Muscle of leg (tissue), 11 donors: ENCODE data around the gene SLC2A2. TPM values are rescaled to one million over a fixed set of nuclear protein-coding genes. Genes with fewer than 3 reads are reported as not detected.
"Not testable (repeated sequence)": the region's sequence is repeated elsewhere in the genome, so short reads cannot be mapped to it uniquely, and the experiment has no call there.

Source experiments
- DNase-seq: peaks from one replicate; pipeline ENCODE4 v3.0.0; 2013
- H3K27ac ChIP-seq: one replicate; pipeline ENCODE4 v1.5.1; 2013; ENCODE audit warnings: mild to moderate bottlenecking, low read length, control low read depth
- H3K27me3 ChIP-seq: one replicate; pipeline ENCODE4 v1.6.1; 2013; ENCODE audit warnings: low read length; ENCODE audit not compliant: control insufficient read depth, insufficient read depth
- H3K36me3 ChIP-seq: one replicate; pipeline ENCODE4 v1.6.1; 2013; ENCODE audit warnings: low read length; ENCODE audit not compliant: control insufficient read depth, insufficient read depth
- H3K4me1 ChIP-seq: one replicate; pipeline ENCODE4 v1.6.1; 2013; ENCODE audit warnings: low read length; ENCODE audit not compliant: control insufficient read depth, insufficient read depth
- H3K4me3 ChIP-seq: one replicate; pipeline ENCODE4 v1.5.1; 2013; ENCODE audit warnings: low read length, control low read depth
- H3K9me3 ChIP-seq: replicated peaks from 2 replicates; pipeline ENCODE4 v1.6.1; 2013; ENCODE audit warnings: low read depth, low read length; ENCODE audit not compliant: control insufficient read depth
- WGBS: methylation state at CpG from one replicate; pipeline ENCODE4 v1.1.5; 2013; ENCODE audit warnings: missing lambda C conversion rate; ENCODE audit not compliant: insufficient coverage; 5-methylcytosine and 5-hydroxymethylcytosine counted together
- polyA plus RNA-seq, 8 donors: library from polyadenylated mRNA; unstranded; fragments of 120-200 nt; gene quantifications; one replicate each; pipeline versions ENCODE4 v1.2.1 to v1.2.3, GENCODE V29; 2013; ENCODE audit warnings: inconsistent platforms in 1 of 8, low replicate concordance in 1 of 8; ENCODE audit not compliant: insufficient read length in 8 of 8, insufficient read depth in 1 of 8
- total RNA-seq: library from RNA; stranded (reverse); fragments of 120-200 nt; gene quantifications from one replicate; pipeline ENCODE4 v1.2.4, GENCODE V29; 2013

SLC2A2 gene
- total and polyA plus RNA-seq, 9 donors, result under 0.01 to 10.6 (median 0.46) TPM; not detected in 3

GRCh38 chr3:170988378-170988777, 38.1 kb downstream of the SLC2A2 start:
- H3K9me3 ChIP-seq, result no peaks in the 10 kb centered on the region
- no peaks in the 10 kb centered on the region for H3K27me3 ChIP-seq
- H3K4me1 ChIP-seq, result no peaks in the 10 kb centered on the region
- no peak for DNase-seq
- 70% methylated on average over 1 of the region's 3 CpGs for WGBS
- no peaks in the 10 kb centered on the region for H3K36me3 ChIP-seq
- H3K27ac ChIP-seq, result no peak overlapping the region
- no peak overlapping the region for H3K4me3 ChIP-seq

DNA sequence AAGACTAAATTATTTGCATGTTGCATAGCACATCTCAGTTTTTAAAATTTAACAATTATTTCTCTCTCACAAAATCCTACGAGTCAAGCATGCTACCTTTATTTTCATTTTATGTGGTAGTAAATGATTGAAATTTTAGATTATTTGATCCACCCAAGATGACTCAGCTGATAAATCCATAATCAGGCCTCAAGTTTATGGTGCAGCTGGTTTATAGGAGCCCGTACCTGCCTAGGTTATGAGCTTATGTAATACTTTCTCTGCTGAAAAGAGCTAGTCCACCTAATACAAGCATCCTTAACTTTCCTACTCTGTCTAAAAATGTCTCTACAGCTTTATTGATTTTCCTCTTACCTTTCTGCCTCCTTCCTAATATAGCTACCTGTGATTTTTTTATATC, 41.2 kb downstream of the SLC2A2 start:
- H3K9me3 ChIP-seq, result no peaks in the 10 kb centered on the region
- no peak overlapping the region for H3K27ac ChIP-seq
- H3K4me1 ChIP-seq, result no peaks in the 10 kb centered on the region
- H3K27me3 ChIP-seq, result no peaks in the 10 kb centered on the region
- no peaks in the 10 kb centered on the region for H3K36me3 ChIP-seq
- WGBS, result no CpG with 5 or more reads among the region's 2 CpGs
- DNase-seq, result no peak
- H3K4me3 ChIP-seq, result no peak overlapping the region

DNA sequence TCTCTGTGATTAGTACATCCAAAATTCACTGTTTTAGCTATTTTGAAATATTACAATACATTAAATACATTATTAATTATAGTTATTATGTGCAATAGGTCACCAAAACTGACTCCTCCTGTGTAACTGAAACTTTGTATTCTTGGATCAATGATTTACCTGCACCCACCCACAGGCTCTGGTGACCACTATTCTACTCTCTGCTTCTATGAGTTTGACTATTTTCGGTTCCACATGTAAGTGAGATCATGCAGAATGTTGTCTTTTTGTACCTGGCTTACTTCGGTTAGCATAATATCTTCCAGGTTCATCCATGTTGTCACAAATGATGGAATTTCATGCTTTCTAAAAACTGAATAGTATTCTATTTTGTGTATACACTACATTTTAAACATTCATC, 43.8 kb downstream of the SLC2A2 start:
- Histone ChIP-seq H3K9me3 (no peaks in the 10 kb centered on the region), H3K27me3 (no peaks in the 10 kb centered on the region), H3K4me1 (no peaks in the 10 kb centered on the region), H3K27ac (no peak overlapping the region), H3K36me3 (no peaks in the 10 kb centered on the region), H3K4me3 (no peak overlapping the region)
- DNase-seq, result no peak
- WGBS, result no CpG with 5 or more reads among the region's 2 CpGs

GRCh38 chr3:170980399-170980798, 46.1 kb downstream of the SLC2A2 start:
- DNase-seq, result no peak
- Histone ChIP-seq H3K27ac (no peak overlapping the region), H3K36me3 (no peaks in the 10 kb centered on the region), H3K9me3 (no peaks in the 10 kb centered on the region), H3K4me3 (no peak overlapping the region), H3K27me3 (no peaks in the 10 kb centered on the region), H3K4me1 (no peaks in the 10 kb centered on the region)

DNA sequence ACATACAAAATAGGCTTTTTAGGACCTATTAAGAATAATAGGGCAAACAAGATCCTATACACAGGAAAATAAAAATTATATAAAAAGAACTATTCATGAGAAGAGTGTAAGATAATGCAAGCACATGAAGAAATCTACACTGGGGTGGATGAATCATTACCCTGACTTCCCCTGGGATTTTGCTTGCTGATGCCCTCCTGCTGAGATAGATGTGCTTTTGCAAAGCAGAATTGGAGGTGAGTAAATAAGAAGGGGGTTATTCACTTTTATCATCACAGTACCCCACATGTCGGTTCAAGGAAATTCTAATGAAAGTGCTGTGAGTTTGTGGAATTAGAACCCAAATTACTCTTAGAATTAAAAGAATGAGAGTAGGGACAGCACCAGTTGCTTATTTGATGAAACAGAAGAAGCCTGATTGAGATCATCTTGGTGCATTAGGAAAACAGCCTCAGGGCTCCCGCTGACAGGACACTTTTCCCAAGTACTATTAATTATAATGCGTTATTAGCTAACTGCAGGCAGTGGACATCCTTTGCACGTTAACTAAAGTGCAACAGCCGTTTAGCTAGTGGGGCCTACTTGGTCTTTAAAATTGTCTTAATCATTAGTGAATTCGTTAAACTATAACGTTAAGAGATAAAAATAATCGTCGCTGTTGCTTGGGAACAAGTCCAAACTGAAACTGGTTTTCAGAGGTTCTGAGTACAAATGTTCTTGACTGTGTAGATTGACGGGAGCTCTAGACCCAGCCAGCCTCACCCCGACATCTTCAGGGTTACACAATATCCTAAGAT, 48.4 kb downstream of the SLC2A2 start:
- Histone ChIP-seq H3K4me1 (no peaks in the 10 kb centered on the region), H3K36me3 (no peaks in the 10 kb centered on the region), H3K9me3 (no peaks in the 10 kb centered on the region), H3K4me3 (no peak overlapping the region), H3K27me3 (no peaks in the 10 kb centered on the region), H3K27ac (no peak overlapping the region)
- WGBS, result no CpG with 5 or more reads among the region's 11 CpGs
- DNase-seq, result no peak

DNA sequence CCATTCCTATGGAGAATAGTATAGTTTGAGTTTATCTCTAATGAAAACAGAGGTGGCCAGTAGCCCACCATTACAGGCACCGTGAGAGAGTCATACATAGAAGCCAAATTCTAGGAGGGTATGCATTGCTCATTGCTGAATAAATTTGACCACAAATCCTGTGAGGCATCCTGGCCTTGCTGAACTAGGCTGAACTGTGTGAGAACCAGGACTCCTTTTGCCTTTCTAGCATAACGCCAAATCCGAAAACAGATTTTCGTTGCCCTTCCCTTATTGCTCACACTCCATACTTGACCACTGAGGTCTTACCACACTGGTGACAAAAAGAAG, 50.4 kb downstream of the SLC2A2 start:
- Histone ChIP-seq H3K9me3 (no peaks in the 10 kb centered on the region), H3K36me3 (no peaks in the 10 kb centered on the region), H3K4me3 (no peak overlapping the region), H3K4me1 (no peaks in the 10 kb centered on the region), H3K27ac (no peak overlapping the region), H3K27me3 (no peaks in the 10 kb centered on the region)
- 100% methylated on average over 1 of the region's 4 CpGs for WGBS
- DNase-seq, result no peak

DNA sequence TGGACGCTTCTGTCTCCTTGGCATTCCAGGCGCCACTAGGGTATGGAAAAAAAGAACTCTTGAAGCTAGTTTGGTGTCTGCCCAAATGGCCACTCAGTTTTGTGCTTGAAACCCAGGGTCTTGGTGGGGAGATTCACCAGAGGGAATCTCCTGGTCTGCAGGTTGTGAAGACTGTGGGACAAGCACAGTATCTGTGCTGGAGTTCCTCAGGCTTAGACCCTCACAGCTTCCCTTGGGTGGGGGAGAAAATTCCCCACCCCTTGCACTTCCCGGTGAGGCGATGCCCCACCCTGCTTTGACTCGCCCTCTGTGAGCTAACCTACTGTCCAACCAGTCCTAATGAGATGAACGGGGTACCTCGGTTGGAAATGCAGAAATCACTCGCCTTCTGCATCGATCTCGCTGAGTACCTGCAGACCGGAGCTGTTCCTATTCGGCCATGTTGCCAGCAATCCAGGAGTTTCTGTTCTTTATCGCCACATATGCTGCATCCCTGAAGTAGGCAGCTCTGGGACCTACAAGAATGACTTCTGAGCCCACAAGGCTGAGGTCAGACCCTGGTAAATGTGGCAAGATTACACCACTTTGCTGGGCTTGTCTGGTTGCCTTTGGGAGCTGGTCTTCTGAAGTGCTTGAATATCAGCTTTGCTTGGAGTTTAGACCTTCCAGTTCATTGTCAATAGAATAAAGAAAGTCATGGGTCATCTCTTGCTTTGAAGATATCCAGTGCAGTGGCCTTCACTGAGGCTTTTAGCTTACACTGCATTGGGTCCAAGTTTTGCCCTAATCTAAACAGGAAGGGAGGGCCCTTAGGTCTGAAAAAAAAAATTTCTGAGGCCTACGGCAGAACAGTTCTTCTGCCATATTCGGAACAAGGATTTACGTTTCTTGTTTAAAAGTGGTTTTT, 51.0 kb downstream of the SLC2A2 start:
- 87% methylated on average over 13 of the region's 16 CpGs for WGBS
- Histone ChIP-seq H3K27me3 (no peaks in the 10 kb centered on the region), H3K36me3 (no peaks in the 10 kb centered on the region), H3K4me3 (no peak overlapping the region), H3K27ac (no peak overlapping the region), H3K4me1 (no peaks in the 10 kb centered on the region), H3K9me3 (no peaks in the 10 kb centered on the region)
- DNase-seq, result no peak

DNA sequence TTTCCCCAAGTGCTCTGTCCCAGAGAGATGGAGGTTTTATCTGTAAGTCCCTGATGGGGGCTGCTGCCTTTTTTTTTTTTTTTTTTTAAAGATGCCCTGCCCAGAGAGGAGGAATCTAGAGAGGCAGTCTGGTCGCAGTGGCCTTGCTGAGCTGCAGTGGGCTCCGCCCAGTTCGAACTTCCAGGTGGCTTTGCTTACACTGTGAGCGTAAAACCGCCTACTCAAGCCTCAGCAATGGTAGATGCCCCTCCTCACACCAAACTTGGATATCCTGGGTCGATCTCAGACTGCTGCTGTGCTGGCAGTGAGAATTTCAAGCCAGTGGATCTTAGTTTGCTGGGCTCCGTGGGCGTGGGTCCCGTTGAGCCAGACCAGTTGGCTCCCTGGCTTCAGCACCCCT, 51.6 kb downstream of the SLC2A2 start:
- Histone ChIP-seq H3K27ac (no peak overlapping the region), H3K27me3 (no peaks in the 10 kb centered on the region), H3K9me3 (no peaks in the 10 kb centered on the region), H3K4me3 (no peak overlapping the region), H3K4me1 (no peaks in the 10 kb centered on the region), H3K36me3 (no peaks in the 10 kb centered on the region)
- WGBS, result 85% methylated on average over 8 of the region's 9 CpGs
- no peak for DNase-seq

- not testable (repeated sequence) for H3K4me1 ChIP-seq, H3K4me3 ChIP-seq, H3K27me3 ChIP-seq, DNase-seq, H3K27ac ChIP-seq, H3K9me3 ChIP-seq, H3K36me3 ChIP-seq
Measured at GRCh38 chr3:170972917-170973316, 53.6 kb downstream of the SLC2A2 start.

DNA sequence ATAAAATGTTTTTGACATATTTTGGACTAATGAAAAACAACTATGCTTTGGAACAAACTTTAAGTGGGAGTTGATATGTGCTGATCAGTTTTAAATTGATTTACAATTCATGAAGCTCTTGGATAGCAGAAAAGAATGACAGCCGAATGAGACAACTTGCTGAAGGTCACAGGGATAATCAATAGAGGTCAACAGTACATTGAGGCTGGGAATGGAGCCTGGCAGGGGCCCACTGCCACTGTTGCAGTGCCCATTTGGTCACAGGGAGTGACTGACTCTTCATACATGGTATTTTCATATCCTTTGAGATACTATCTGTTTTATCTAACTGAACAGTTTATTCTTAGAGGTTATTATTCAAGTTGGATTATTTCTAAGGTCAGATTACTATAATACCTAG, 59.4 kb downstream of the SLC2A2 start:
- Histone ChIP-seq H3K27ac (no peak overlapping the region), H3K27me3 (no peaks in the 10 kb centered on the region), H3K36me3 (no peaks in the 10 kb centered on the region), H3K4me1 (no peaks in the 10 kb centered on the region), H3K4me3 (no peak overlapping the region), H3K9me3 (no peaks in the 10 kb centered on the region)
- no CpG with 5 or more reads among the region's 1 CpG for WGBS
- no peak for DNase-seq
